HUES64 (cell line): Measurements from ENCODE around the gene DCX.
A peak's percentile ranks its signal among the peaks of the same experiment; 100 is the strongest.

Experiments
- H3K27ac ChIP-seq: 2 replicates; pipeline ENCODE4 v1.7.0; 2013; ENCODE audit warnings: low read depth, low read length, inconsistent platforms
- H3K27me3 ChIP-seq: 2 replicates; pipeline ENCODE4 v1.6.1; 2013; ENCODE audit warnings: mild to moderate bottlenecking, low read length; ENCODE audit not compliant: insufficient read depth
- H3K36me3 ChIP-seq: 2 replicates; pipeline ENCODE4 v1.6.1; 2013; ENCODE audit warnings: mild to moderate bottlenecking, low read length; ENCODE audit not compliant: insufficient read depth
- H3K4me1 ChIP-seq: 2 replicates; pipeline ENCODE4 v1.6.1; 2013; ENCODE audit warnings: mild to moderate bottlenecking, low read length, moderate library complexity; ENCODE audit not compliant: insufficient read depth
- H3K4me3 ChIP-seq: 2 replicates; pipeline ENCODE4 v1.5.1; 2013; ENCODE audit warnings: mild to moderate bottlenecking, low read length, moderate library complexity
- H3K9ac ChIP-seq: 2 replicates; pipeline ENCODE4 v1.6.1; 2013; ENCODE audit warnings: mild to moderate bottlenecking, low read depth, low read length
- H3K9me3 ChIP-seq: 2 replicates; pipeline ENCODE4 v1.6.1; 2013; ENCODE audit warnings: low read depth, low read length; ENCODE audit not compliant: insufficient read depth
- WGBS: fragments of 150-250, 120-280 bp; methylation state at CpG from one replicate; pipeline ENCODE4 v1.1.7; 2013; ENCODE audit warnings: missing lambda C conversion rate; 5-methylcytosine and 5-hydroxymethylcytosine counted together

The DCX gene

GRCh38 chrX:111309083-111309482 is 102.9 kb downstream of the DCX start:
- 97% methylated on average over 2 of the region's 2 CpGs for WGBS
- H3K9ac ChIP-seq: no peak overlapping the region
- no peak overlapping the region for H3K27ac ChIP-seq
- no peaks in the 10 kb centered on the region for H3K27me3 ChIP-seq
- no peaks in the 10 kb centered on the region for H3K36me3 ChIP-seq
- no peaks in the 10 kb centered on the region; the same call in 1 of the 2 replicates for H3K4me1 ChIP-seq
- no peaks in the 10 kb centered on the region for H3K9me3 ChIP-seq
- no peak overlapping the region for H3K4me3 ChIP-seq

GRCh38 chrX:111308039-111308438 is 104.0 kb downstream of the DCX start:
- Histone ChIP-seq H3K4me1 (no peaks in the 10 kb centered on the region; the same call in 1 of the 2 replicates), H3K9ac (no peak overlapping the region), H3K4me3 (no peak overlapping the region), H3K27me3 (no peaks in the 10 kb centered on the region), H3K36me3 (no peaks in the 10 kb centered on the region), H3K9me3 (no peaks in the 10 kb centered on the region), H3K27ac (no peak overlapping the region)
- 85% methylated on average over 2 of the region's 3 CpGs for WGBS

- Histone ChIP-seq H3K9me3 (no peaks in the 10 kb centered on the region), H3K4me1 (no peaks in the 10 kb centered on the region), H3K4me3 (no peak overlapping the region), H3K9ac (no peak overlapping the region), H3K27me3 (no peaks in the 10 kb centered on the region), H3K27ac (no peak overlapping the region), H3K36me3 (no peaks in the 10 kb centered on the region)
- WGBS: 93% methylated on average over 2 of the region's 2 CpGs
Observed at GRCh38 chrX:111302284-111302683, 109.7 kb downstream of the DCX start.

- H3K4me3 ChIP-seq: no peak overlapping the region
Observed at GRCh38 chrX:111288841-111289240, 123.2 kb downstream of the DCX start.

GRCh38 chrX:111284631-111285293 is 127.2 kb downstream of the DCX start:
- H3K4me1 ChIP-seq: no peaks in the 10 kb centered on the region
- WGBS: 83% methylated on average over 5 of the region's 8 CpGs
- H3K9me3 ChIP-seq: no peaks in the 10 kb centered on the region
- H3K9ac ChIP-seq: no peak overlapping the region
- no peak overlapping the region for H3K4me3 ChIP-seq
- H3K27ac ChIP-seq: no peak overlapping the region
- H3K36me3 ChIP-seq: no peaks in the 10 kb centered on the region
- H3K27me3 ChIP-seq: no peaks in the 10 kb centered on the region

More at GRCh38 chrX:111288841-111289240, 123.2 kb downstream of the DCX start:
- Histone ChIP-seq H3K27ac (no peak overlapping the region), H3K27me3 (no peaks in the 10 kb centered on the region), H3K9me3 (no peaks in the 10 kb centered on the region), H3K4me1 (no peaks in the 10 kb centered on the region), H3K36me3 (no peaks in the 10 kb centered on the region), H3K9ac (no peak overlapping the region)
- WGBS: 95% methylated on average over 3 of the region's 3 CpGs

GRCh38 chrX:111283446-111283845 is 128.5 kb downstream of the DCX start:
- 88% methylated on average over 2 of the region's 2 CpGs for WGBS
- Histone ChIP-seq H3K27ac (no peak overlapping the region), H3K9me3 (no peaks in the 10 kb centered on the region), H3K9ac (no peak overlapping the region), H3K4me3 (no peak overlapping the region), H3K27me3 (no peaks in the 10 kb centered on the region), H3K4me1 (no peaks in the 10 kb centered on the region), H3K36me3 (no peaks in the 10 kb centered on the region)

- no peak overlapping the region for H3K27ac ChIP-seq
- H3K9me3 ChIP-seq: no peaks in the 10 kb centered on the region
- no peaks in the 10 kb centered on the region for H3K36me3 ChIP-seq
- H3K4me1 ChIP-seq: no peaks in the 10 kb centered on the region
- 98% methylated on average over 1 of the region's 1 CpG for WGBS
- no peak overlapping the region for H3K9ac ChIP-seq
- no peaks in the 10 kb centered on the region for H3K27me3 ChIP-seq
- H3K4me3 ChIP-seq: no peak overlapping the region
Observed at GRCh38 chrX:111282991-111283390, 129.0 kb downstream of the DCX start.

- Histone ChIP-seq H3K36me3 (no peaks in the 10 kb centered on the region), H3K27me3 (no peaks in the 10 kb centered on the region), H3K9me3 (no peaks in the 10 kb centered on the region), H3K9ac (no peak overlapping the region), H3K4me1 (no peaks in the 10 kb centered on the region), H3K27ac (no peak overlapping the region), H3K4me3 (no peak overlapping the region)
- 93% methylated on average over 6 of the region's 6 CpGs for WGBS
Observed at GRCh38 chrX:111282139-111282538, 129.9 kb downstream of the DCX start.

GRCh38 chrX:111270339-111270738 is 141.7 kb downstream of the DCX start, which contains the start of gene CAPN6:
Gene CAPN6 (minus strand): TSS chrX:111270483. CDS start chrX:111263936, 6,547 bp downstream.
- H3K9me3 ChIP-seq: no peaks in the 10 kb centered on the region
- H3K36me3 ChIP-seq: no peaks in the 10 kb centered on the region
- WGBS: 66% methylated on average over 8 of the region's 8 CpGs
- 0 out of 2 replicates have a peak, but pooled peaks cover 5% of the 10 kb centered on the region for H3K4me1 ChIP-seq
- H3K9ac ChIP-seq: no peak within 1 kb of the TSS
- no peaks in the 10 kb centered on the region for H3K27me3 ChIP-seq
- no peak within 1 kb of the TSS for H3K27ac ChIP-seq
- 0 out of 2 replicates have a peak within 1 kb of the TSS, but pooled peaks have one; percentile 7 for H3K4me3 ChIP-seq

- Histone ChIP-seq H3K4me3 (no peak overlapping the region), H3K36me3 (no peaks in the 10 kb centered on the region), H3K27ac (no peak overlapping the region), H3K27me3 (no peaks in the 10 kb centered on the region), H3K9me3 (no peaks in the 10 kb centered on the region), H3K4me1 (0 out of 2 replicates have a peak, but pooled peaks cover 5% of the 10 kb centered on the region), H3K9ac (no peak overlapping the region)
- 100% methylated on average over 1 of the region's 2 CpGs for WGBS
Observed at GRCh38 chrX:111268506-111268905, 143.5 kb downstream of the DCX start.

- no peaks in the 10 kb centered on the region for H3K27me3 ChIP-seq
- H3K9me3 ChIP-seq: no peaks in the 10 kb centered on the region
- H3K4me3 ChIP-seq: no peak overlapping the region
- no peak overlapping the region for H3K9ac ChIP-seq
- H3K27ac ChIP-seq: no peak overlapping the region
- H3K4me1 ChIP-seq: 0 out of 2 replicates have a peak, but pooled peaks cover 5% of the 10 kb centered on the region
- H3K36me3 ChIP-seq: no peaks in the 10 kb centered on the region
- WGBS: 87% methylated on average over 1 of the region's 2 CpGs
Observed at GRCh38 chrX:111265486-111265885, 146.5 kb downstream of the DCX start.
